Islet of Langerhans (tissue), 1 donor: ENCODE measurements around the gene TMEM45B.
"Not testable (repeated sequence)": the region's sequence is repeated elsewhere in the genome, so short reads cannot be mapped to it uniquely, and the experiment has no call there.

ENCODE experiments used
- FAIRE-seq: peaks from one replicate; lab custom pipeline; 2011; peaks lifted over from hg19 to GRCh38; lab: Jason Lieb, UNC

Gene TMEM45B

GRCh38 chr11:129815596-129816461 lies at the start of gene TMEM45B:
TSS of gene TMEM45B (plus strand) at chr11:129815848. CDS start at chr11:129852483, 36,635 bp downstream.
- no peak for FAIRE-seq

GRCh38 chr11:129766898-129767604 lies 48.6 kb upstream of the TMEM45B start:
- FAIRE-seq = no peak

- no peak for FAIRE-seq
These were observed 47.8 kb upstream of the TMEM45B start for GRCh38 chr11:129767827-129768226.

GRCh38 chr11:129768356-129768755 lies 47.3 kb upstream of the TMEM45B start:
- no peak for FAIRE-seq

- no peak for FAIRE-seq
These were observed 46.6 kb upstream of the TMEM45B start for GRCh38 chr11:129769059-129769458.

GRCh38 chr11:129770993-129771392 lies 44.7 kb upstream of the TMEM45B start:
- FAIRE-seq = no peak

GRCh38 chr11:129771456-129771855 lies 44.2 kb upstream of the TMEM45B start:
- FAIRE-seq = not testable (repeated sequence)

- no peak for FAIRE-seq
These were observed 36.8 kb upstream of the TMEM45B start for GRCh38 chr11:129778877-129779276.

- FAIRE-seq = no peak
These were observed 36.3 kb upstream of the TMEM45B start for GRCh38 chr11:129779342-129779741.

- no peak for FAIRE-seq
These were observed 30.1 kb upstream of the TMEM45B start for GRCh38 chr11:129785383-129786111.

GRCh38 chr11:129786112-129786416 lies 29.6 kb upstream of the TMEM45B start:
- FAIRE-seq = not testable (repeated sequence)

- FAIRE-seq = no peak
These were observed 28.0 kb upstream of the TMEM45B start for GRCh38 chr11:129787532-129788155.

- no peak for FAIRE-seq
These were observed 27.4 kb upstream of the TMEM45B start for GRCh38 chr11:129788278-129788677.

GRCh38 chr11:129790106-129790505 lies 25.5 kb upstream of the TMEM45B start:
- no peak for FAIRE-seq

GRCh38 chr11:129791515-129791914 lies 24.1 kb upstream of the TMEM45B start:
- peak; percentile 64 for FAIRE-seq

- no peak for FAIRE-seq
These were observed 23.0 kb upstream of the TMEM45B start for GRCh38 chr11:129792663-129793062.

- FAIRE-seq = no peak
These were observed 20.6 kb upstream of the TMEM45B start for GRCh38 chr11:129795089-129795488.

- FAIRE-seq = no peak
These were observed 17.4 kb upstream of the TMEM45B start for GRCh38 chr11:129798212-129798611.

GRCh38 chr11:129800162-129800561 lies 15.5 kb upstream of the TMEM45B start:
- not testable (repeated sequence) for FAIRE-seq

GRCh38 chr11:129800655-129801054 lies 15.0 kb upstream of the TMEM45B start:
- peak; percentile 83 for FAIRE-seq

- no peak for FAIRE-seq
These were observed 12.1 kb upstream of the TMEM45B start for GRCh38 chr11:129803533-129803932.

- no peak for FAIRE-seq
These were observed 11.6 kb upstream of the TMEM45B start for GRCh38 chr11:129804012-129804411.
